ENCODE results near the gene ANO7.

GRCh38 chr2:241271706-241272302 lies 83.3 kb downstream of the ANO7 start:
- TF ChIP-seq CTCF (IDR thresholded peaks at IDR 0.05) (no peak), REST (IDR thresholded peaks at IDR 0.05; ENCODE audit: insufficient read depth in 1 of 2, low read depth in 2 of 2, low read length in 1 of 2) (no peak), TCF7L2 (IDR thresholded peaks at IDR 0.05; ENCODE audit: low read depth, low read length) (peak; percentile 63), POLR2AphosphoS5 (IDR thresholded peaks at IDR 0.05; ENCODE audit: low read depth, low read length) (no peak; the same call in 1 of the 2 replicates)
